ENCODE results near the gene FBXL4.

DNA sequence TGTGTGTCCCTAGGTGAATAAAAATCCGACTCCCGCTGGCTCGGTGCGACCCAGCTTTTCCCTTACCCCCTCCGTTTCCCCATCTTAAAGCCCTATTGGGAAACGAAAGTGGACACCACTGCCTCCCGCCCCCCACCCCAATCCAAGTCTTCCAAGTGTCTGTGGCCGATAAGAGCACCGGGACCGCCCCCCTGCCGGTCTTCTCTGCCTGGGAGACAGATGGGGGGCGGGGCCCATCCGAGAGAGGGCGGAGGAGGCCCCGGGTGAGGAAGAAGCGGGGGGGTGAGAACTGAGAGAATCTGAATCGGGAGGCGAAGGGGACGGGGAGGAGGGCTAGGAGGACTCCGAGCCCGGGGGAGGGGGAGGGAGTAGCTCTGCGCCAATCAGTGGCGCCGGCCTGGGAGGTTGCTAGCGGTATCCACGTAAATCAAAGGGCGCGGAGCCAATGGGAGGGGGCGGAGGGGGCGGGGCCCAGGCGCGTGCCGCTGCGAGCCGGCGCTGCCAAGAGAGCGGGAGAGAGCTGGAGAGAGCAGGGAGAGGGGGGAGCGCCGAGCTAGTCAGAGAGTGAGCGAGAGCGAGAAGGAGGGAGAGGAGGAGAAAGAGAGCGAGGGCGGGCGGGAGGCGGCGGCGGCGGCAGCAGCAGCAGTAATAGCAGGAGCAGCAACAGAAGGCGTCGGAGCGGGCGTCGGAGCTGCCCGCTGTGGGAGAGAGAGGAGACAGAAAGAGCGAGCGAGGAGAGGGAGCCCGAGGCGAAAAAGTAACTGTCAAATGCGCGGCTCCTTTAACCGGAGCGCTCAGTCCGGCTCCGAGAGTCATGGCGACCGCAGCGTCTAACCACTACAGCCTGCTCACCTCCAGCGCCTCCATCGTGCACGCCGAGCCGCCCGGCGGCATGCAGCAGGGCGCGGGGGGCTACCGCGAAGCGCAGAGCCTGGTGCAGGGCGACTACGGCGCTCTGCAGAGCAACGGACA is 113.4 kb downstream of the FBXL4 start, which contains the start of gene POU3F2:
- TF ChIP-seq, protein P1, sequence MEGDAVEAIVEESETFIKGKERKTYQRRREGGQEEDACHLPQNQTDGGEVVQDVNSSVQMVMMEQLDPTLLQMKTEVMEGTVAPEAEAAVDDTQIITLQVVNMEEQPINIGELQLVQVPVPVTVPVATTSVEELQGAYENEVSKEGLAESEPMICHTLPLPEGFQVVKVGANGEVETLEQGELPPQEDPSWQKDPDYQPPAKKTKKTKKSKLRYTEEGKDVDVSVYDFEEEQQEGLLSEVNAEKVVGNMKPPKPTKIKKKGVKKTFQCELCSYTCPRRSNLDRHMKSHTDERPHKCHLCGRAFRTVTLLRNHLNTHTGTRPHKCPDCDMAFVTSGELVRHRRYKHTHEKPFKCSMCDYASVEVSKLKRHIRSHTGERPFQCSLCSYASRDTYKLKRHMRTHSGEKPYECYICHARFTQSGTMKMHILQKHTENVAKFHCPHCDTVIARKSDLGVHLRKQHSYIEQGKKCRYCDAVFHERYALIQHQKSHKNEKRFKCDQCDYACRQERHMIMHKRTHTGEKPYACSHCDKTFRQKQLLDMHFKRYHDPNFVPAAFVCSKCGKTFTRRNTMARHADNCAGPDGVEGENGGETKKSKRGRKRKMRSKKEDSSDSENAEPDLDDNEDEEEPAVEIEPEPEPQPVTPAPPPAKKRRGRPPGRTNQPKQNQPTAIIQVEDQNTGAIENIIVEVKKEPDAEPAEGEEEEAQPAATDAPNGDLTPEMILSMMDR (IDR thresholded peaks at IDR 0.05): no peak
- TF ChIP-seq POLR2AphosphoS5 (IDR thresholded peaks at IDR 0.05): no peak
